NCI-H187 (cell line): Measurements from ENCODE around the gene GTF3C4.

Experiments used
- DNase-seq, 2 experiments: peaks; one replicate each; lab custom pipeline; 2025; lab: John Stamatoyannopoulos, UW

The GTF3C4 gene

GRCh38 chr9:132731230-132731629 lies 61.0 kb downstream of the GTF3C4 start:
- DNase-seq, result no peak

GRCh38 chr9:132732326-132733259 lies 62.3 kb downstream of the GTF3C4 start:
- no peak for DNase-seq

GRCh38 chr9:132733260-132733815 lies 63.1 kb downstream of the GTF3C4 start:
- DNase-seq, result no peak

GRCh38 chr9:132739710-132740310 lies 69.5 kb downstream of the GTF3C4 start:
- no peak for DNase-seq

GRCh38 chr9:132740526-132741309 lies 70.5 kb downstream of the GTF3C4 start:
- DNase-seq, result no peak

- no peak for DNase-seq
Measured at GRCh38 chr9:132742821-132743311, 72.6 kb downstream of the GTF3C4 start.

- DNase-seq, result no peak
Measured at GRCh38 chr9:132743931-132744479, 73.7 kb downstream of the GTF3C4 start.
